ENCODE results near the gene BIRC2.
"Not testable (repeated sequence)": the region's sequence is repeated elsewhere in the genome, so short reads cannot be mapped to it uniquely, and the experiment has no call there.

BIRC2 gene

DNA sequence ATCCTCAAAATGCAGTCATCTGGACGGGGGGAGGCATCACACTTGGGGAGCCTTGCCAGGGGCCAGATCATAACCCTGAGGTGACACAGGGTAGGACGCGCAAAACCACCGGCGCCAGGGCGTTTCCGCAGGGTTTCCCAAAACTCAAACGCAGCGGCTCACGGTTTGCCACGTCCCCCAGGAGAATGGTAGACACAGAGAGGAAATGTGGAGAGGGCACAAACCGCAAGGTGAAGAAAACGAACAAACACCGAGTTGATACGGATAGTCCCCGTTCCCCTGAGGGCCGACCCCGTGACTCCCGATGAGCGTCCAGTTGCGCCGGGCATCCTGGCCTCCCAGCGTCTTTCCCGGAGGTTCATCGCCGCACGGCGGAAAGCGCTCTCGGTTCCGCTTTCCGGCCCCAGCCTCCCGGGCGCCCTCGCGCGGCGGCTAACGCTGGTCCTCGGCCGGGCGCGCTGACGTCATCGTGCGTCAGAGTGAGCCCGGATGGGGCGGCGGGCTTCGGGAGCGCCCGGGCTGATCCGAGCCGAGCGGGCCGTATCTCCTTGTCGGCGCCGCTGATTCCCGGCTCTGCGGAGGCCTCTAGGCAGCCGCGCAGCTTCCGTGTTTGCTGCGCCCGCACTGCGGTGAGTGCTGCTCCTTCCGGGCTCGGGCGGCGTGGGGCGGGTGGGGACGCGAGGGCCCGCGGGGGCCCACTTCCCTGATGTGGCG, at the start of gene BIRC2:
BIRC2 (plus strand) TSS at position 467 of the 714 bp plus-strand sequence. CDS start 2,641 bp downstream, outside the sequence.
- peak; percentile 99 for DNase-seq

DNA sequence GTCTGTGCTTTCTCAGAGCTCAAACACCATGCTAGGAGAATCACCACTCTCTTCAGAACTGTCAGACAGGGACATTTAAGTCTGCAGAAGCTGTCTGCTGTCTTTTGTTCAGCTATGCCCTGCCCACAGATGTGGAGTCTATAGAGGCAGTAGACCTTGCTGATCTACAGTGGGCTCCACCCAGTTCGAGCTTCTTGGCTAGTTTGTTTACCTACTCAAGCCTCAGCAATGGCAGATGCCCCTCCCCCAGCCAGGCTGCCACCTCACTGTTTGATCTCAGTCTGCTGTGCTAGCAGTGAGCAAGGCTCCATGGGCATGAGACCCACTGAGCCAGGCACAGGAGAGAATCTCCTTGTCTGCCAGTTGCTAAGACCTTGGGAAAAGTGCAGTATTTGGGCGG, 46.2 kb upstream of the BIRC2 start:
- not testable (repeated sequence) for DNase-seq

GRCh38 chr11:102302241-102302640, 44.8 kb upstream of the BIRC2 start:
- DNase-seq: no peak

- DNase-seq: no peak
Observed at GRCh38 chr11:102304686-102305085, 42.3 kb upstream of the BIRC2 start.

- no peak for DNase-seq
Observed at GRCh38 chr11:102305352-102306047, 41.5 kb upstream of the BIRC2 start.

- DNase-seq: no peak
Observed at GRCh38 chr11:102306048-102306597, 40.9 kb upstream of the BIRC2 start.

DNA sequence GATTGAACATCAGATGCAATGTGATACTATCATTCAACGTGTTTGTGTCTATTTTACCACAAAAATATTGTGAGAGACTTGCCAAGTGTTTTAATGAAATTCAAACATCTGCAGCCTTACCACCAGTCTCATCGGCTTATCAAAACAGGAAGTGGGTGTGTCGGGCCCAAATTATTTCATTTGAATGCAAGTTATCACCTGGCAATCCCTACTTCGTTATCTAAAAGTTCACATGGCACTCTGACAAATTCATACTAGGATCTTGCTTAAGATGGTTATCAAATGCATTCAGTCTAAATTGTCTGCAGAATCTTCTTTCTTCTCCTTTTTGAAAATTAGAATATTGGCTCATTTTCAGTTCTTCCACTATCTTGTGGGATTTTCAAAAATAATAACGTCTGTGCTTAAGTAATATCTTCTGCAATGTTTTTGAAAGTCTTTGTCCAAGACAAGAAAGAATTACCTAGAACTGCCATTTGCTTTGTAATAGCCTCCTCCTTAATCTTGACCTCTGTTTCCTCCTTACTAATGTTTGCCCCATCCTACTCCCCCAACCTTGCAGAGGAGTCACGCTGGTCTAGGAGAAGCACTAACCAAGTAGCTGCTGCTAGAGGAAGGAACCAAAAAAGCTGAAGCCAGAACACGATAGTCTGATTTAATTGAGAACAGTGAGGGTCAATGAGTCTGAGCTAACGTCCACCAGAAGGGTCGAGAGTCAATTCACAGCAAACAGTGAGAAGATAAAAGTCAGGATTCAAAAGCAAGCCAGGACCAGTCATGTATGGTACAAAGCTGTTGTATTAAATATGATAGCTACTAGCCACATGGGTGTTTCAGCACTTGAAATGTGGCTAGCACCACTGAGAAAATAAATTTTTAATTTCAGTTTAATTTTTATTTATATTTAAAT, 39.9 kb upstream of the BIRC2 start:
- peak; percentile 48 for DNase-seq

- DNase-seq: peak; percentile 43
Observed at GRCh38 chr11:102307727-102308038, 39.3 kb upstream of the BIRC2 start.

- peak; percentile 41 for DNase-seq
Observed at GRCh38 chr11:102309621-102310541, 37.1 kb upstream of the BIRC2 start.

DNA sequence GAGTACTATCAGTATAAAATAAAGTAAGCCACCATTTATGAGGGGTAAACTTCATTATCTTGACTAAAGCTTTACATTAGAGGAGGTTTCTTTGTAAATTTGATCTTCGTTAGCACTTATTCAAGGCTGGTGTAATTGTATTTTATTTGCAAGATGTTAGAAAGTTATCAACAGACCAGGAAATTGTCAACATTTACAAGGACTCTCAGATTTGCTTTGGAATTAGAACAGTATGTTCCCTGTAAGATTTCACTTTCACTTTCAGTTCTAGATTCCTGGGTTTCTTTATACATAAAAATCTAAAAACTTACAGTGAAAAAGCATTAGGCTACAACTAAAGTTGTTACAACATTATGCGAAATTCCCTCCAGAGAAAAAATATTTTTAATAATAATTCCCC, 34.3 kb upstream of the BIRC2 start:
- peak; percentile 78 for DNase-seq

DNA sequence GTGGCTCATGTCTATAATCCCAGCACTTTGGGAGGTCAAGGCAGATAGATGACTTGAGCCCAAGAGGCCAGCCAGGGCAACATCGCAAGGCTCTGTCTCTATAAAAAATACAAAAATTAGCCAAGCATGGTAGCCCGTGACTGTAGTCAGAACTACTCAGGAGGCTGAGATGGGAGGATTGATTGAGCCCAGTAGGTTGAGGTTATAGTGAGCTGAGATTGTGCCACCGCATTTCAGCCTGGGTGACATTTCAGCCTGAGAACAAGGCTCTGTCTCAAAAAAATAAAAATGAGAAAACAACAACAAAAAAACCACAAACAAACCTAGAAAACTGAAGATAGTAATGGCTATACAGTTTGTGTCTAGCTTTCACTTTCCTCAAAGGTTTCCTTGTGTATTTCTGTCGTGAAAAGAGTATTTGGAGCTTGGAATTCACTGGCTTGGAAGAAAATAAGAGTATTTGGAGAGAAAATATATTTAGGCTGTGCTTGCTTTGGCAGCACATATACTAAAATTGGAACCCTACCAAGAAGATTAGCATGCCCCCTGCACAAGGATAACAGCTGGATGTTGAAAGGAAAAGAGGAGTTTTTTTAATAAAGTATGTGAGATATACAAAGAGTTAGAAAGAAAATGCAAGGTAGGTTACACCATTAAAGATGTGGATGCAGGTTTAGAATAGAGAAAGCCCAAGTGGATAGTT, 33.6 kb upstream of the BIRC2 start:
- no peak for DNase-seq

DNA sequence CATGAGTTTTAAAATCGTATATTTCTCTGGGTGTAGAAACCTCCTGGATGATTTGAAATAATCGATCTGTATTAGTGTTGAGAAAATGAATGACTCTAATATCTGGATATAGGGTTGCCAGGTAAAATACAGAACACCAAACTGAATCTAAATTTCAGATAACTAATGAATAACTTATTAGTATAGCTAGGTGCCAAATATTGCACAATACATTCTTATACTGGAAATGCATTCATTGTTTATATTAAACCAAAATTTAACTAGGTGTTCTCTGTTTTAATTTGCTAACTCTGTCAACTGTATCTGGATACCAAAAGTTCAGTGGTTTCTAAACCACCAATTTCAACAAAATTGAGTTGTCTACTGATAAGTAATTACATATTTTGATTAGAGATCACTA, 32.2 kb upstream of the BIRC2 start:
- DNase-seq: no peak

- no peak for DNase-seq
Observed at GRCh38 chr11:102316346-102316904, 30.6 kb upstream of the BIRC2 start.

- DNase-seq: peak; percentile 99
Observed at GRCh38 chr11:102317099-102317767, 29.8 kb upstream of the BIRC2 start, which contains the start of gene BIRC3. Gene BIRC3 (plus strand): TSS chr11:102317484. CDS start chr11:102324510, 7,026 bp downstream.

- peak; percentile 37 for DNase-seq
Observed at GRCh38 chr11:102317768-102318103, 29.3 kb upstream of the BIRC2 start.

DNA sequence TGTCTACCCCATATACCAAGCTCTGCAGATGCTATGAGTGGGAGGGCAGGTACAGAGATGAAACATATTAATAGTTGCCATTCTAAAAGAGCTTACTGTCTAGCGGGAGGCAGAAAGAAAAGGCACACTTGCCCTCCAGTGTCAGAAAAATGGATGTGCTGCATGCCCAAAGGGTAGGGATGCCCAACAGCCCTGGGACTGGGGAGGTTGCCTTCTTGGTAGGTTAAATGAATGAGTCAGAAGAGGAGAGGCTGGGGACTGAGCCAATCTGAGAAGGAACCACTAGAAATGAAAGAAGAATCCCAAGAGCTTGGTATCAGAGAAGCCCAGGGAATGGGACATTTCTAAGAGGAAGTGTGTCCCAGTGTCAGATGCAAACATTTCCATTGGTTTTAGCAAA, 28.5 kb upstream of the BIRC2 start:
- DNase-seq: peak; percentile 90

- no peak for DNase-seq
Observed at GRCh38 chr11:102319544-102319943, 27.5 kb upstream of the BIRC2 start.

GRCh38 chr11:102320188-102320587, 26.8 kb upstream of the BIRC2 start:
- no peak for DNase-seq

DNA sequence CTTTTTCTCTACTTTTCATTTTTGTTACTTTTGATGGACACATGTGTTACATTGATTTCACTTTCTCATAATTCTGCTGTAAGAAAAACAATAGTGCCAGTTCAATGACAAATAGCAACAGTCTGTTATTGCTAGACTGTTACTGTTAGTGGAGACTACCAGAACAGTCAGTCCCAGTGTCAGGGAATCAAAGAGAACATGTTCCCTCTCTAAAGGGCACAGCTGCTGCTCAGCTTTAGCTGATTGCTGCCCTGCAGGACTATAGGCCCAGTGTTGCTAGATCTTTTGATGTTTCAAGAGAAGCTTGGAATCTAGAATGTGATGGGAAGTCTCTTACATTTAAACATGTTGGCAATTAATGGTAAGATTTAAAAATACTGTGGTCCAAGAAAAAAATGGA, 26.3 kb upstream of the BIRC2 start:
- no peak for DNase-seq

- no peak for DNase-seq
Observed at GRCh38 chr11:102322560-102322959, 24.5 kb upstream of the BIRC2 start.
